ENCODE results near the gene MITF.

MITF gene

DNA sequence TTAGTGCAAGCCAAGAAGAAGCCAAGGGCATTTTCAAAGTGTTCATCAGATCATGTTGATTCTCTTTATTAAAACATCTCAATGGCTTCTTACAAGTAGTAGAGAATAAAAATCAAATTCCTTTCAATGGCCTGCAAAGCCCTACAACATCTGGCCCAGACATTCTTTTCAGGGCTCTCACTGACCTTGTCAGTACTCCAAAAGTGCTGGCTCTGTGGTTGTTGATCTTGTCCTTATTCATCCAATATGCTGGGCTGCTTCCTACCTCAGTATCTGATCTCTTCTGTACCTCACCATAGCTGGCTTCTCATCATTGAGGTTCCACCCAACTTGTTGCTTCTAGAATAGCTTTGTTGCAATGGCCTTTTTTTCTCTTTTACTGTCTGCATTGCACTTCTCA lies 186.2 kb downstream of the MITF start:
- DNase-seq = no peak

GRCh38 chr3:69926385-69926784 lies 187.1 kb downstream of the MITF start:
- no peak for DNase-seq

- DNase-seq = no peak
These were observed 188.3 kb downstream of the MITF start for GRCh38 chr3:69927571-69927970.

DNA sequence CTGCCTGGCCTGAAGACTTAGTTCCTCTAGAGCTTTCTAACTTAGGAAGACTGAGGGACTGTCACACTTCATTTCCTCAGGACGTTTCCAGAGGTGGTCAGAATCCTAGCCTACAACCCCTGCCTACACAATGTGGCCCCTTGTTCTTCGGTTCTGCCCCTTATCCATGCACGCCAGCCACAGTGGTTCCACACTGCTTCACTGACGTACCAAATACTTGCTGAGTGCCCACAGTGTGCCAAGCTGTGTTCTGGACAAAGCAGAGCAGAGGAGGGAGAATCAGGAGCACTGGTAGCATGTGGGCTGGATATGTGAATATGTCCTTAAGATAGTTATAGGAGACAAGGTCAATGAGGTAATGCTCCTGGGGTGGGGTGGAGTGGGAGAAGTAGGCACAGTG lies 189.8 kb downstream of the MITF start:
- no peak for DNase-seq

GRCh38 chr3:69930564-69930963 lies 191.3 kb downstream of the MITF start:
- DNase-seq = no peak

DNA sequence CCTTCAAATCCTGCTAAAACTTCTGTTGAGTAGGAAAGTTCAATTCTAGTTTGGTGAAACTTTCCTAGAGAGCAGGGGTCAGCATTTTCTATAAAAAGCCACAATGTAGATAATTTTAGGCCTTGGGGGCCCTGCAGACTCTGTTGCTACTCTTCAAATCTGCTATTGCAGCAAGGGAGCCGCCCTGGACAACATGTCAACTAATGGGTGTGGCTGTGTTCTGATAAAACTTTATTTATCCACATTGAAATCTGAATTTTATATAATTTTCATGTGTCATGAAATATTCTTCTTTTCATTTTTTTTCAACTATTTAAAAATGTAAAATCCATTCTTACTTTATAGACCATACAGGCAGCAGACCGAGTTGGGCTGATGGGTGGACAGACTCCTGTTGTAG lies 192.8 kb downstream of the MITF start:
- DNase-seq = no peak

DNA sequence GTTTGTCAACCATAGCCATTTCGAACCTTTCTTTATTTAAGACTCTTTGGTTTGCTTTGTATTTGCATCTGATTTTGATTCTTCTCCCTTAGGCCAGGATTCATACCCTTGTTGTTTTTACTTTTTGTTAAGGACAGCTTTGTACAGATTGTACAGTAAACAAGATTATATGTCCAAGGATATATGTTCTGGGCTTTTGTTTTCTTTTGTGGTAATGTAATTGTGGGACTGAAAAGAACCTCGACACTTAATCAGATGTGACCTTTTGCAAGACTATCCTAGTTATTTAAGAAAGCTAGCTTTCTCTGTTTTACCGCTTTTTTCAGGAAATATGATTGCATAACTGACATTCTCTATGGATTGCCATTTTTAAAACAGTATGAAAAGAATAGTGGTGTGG lies 193.2 kb downstream of the MITF start:
- no peak for DNase-seq

DNA sequence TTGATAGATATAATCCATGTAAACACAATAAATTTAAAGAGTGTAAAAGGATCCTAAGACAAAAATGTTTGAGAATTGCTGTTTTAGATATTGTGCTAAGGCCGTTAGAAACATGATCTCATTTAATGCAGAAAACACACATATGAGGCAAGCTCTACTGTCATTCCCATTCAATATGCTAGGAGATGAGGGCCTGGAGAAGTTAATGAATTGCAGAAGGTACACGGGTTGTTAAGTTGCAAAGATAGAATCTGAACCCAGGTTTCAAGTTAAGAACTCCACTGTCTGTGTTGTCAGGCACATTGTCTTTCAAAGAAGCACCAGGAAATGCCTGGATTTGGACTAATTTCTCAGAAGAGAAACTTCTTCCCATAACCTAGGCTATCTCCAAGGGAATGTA lies 195.1 kb downstream of the MITF start:
- no peak for DNase-seq

DNA sequence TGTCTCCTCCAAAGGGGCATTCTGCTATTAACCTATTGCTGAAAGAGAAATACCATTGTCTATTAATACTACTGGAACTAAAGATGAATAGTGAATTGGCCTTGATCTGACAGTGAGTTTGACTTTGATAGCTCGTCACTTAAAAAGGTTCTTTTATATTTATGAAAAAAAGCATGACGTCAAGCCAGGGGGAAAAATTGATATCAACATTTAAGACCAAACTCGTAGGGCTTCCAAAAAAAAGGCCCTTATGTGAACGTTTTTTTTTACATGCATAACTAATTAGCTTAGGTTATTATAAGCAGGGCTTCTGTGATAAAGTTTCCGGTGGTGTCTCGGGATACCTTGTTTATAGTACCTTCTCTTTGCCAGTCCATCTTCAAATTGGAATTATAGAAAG lies 197.0 kb downstream of the MITF start:
- no peak for DNase-seq

- no peak for DNase-seq
These were observed 198.8 kb downstream of the MITF start for GRCh38 chr3:69938061-69938460.

DNA sequence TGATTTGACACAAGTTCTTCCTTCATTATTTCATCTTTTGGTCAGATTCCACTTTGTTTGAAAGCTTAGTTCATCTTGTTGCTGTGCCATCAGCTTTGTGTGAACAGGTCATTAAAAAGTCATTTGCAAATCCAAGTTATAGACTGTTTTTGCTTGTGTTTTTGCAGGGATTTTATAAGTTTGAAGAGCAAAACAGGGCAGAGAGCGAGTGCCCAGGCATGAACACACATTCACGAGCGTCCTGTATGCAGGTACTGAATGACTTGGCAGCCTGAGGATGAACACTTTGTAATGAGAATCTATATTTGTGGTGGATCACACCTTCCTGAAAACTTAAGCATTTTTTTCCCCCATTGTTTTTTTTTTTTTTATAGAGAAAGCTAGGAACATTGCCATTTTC lies 199.7 kb downstream of the MITF start:
- no peak for DNase-seq

- peak; percentile 20 for DNase-seq
These were observed 201.8 kb downstream of the MITF start for GRCh38 chr3:69941037-69941436.

DNA sequence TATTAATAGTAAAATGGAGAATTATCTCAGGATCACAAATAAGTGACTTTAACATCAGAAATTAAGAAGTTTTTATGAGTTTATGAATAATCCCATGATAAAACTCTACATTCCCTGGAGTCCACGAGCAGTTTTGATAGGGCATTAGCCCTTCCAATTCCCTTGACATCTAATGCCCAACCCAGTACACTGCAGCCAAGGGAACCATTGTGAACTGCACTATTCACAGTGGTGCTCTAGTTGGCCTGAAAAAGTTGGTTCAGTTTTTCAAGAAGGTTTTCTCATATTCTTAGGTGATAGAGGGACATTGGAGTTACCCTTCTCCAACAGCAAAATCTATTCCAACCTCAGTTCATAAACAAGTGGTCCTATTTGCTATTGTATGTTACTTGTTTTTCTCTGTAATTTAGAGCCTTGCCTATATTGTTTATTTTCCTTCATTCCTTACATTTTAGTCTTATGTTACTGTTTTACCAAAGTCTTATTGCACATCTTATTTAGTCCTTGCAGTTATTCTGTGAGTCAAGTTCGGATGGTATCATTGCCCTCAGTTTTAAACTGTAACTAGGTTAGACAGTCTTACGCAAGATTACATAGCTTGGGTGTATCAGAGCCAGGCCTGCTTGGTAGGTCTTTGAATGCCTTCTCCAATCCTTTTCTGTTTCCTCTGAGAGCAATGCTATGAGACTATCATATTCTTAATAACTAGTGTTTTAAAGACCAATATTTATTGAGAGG lies 202.3 kb downstream of the MITF start:
- DNase-seq = no peak

DNA sequence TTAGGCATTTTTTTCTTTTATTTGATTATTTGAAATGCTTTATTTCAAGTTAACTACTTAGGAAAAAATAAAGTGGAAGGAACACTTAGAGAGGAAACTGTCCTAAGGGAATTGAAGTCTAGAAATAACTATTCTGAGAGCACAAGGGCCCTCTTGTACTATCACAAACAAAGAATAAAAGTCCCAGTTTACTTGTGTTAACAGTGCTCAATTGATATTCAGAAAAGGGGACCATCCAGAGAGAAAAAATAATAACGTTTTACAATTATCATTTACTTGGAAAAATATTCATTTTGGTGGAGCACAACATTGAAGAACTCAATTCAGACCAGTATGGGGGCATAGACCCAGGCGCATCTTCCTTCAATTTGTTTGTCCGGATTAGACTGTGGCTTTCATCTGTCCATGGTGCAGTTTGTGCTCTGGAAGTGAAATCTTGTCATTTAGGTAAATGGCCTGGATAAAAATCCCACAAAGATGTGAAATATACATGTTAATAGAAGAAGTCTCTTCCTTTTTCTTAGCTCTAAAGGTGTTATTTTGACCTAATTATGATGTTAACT lies 205.7 kb downstream of the MITF start:
- no peak for DNase-seq

DNA sequence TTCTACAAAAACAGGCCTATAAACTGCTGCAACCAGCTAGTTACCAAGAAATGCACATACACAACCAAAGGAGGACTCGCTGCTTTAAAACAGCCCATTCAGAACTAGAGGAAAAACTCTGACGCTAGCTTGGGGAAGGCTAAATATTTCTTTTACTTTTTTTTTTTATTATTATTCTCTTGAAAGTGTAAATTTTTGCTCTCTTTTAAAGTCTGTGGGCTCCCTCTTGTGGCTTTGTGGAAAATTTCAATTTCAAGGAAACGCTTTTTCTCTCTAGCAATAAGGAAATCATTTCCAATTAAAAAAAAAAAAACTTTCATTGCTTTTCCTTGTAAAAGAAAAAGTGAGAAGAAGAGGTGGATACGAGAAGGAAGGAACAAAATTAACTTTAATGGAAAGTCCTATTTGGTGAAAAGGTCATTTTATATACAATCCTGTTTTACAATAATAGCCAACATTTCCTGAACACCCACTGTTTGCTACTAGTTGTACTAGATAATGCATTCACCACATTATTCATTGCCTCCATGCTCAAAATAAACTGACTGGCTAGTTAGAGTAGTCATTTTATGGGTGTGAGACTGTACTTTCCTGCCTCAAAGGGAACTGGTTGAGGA lies 209.1 kb downstream of the MITF start:
- peak; percentile 62 for DNase-seq

- DNase-seq = no peak
These were observed 212.4 kb downstream of the MITF start for GRCh38 chr3:69951616-69952015.

- no peak for DNase-seq
These were observed 220.3 kb downstream of the MITF start for GRCh38 chr3:69959581-69959980.

- DNase-seq = peak; percentile 41
These were observed 222.6 kb downstream of the MITF start for GRCh38 chr3:69961706-69962439.

DNA sequence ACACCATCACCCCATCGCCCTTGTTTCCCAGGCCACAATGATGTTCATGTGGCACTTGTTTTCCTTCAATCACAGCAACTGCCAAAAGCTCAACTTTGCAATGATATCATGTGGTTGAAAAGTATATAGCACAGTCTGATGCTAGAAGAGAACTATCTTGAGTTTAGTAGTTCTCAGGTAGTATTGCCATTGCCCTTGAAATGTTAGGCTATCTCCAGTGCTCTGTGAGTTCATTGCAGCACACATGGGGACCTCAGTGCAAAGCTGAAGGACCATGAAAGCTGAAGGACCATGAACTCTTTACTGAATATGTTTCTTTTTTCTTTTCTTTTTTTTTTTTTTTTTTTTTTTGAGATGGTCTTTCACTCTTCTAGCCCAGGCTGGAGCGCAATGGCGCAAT lies 224.4 kb downstream of the MITF start:
- no peak for DNase-seq

DNA sequence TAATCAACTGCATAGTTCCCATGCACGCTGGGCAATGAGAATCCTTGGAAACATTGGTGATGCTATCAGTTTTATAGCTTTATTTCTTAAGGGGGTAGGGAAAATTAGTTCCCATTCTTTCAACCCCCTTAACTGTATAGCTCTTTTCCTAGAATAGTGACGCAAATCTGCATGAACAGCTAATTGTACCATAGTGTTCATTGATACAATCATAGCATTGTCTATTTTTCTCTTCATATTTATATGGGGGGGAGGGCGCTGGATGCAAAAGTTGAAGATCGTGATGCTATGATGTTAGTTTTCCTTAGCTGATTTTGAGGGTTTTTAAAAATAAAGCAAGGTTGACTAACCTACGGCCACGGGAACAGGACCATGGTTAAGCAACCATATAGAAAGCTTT lies 227.9 kb downstream of the MITF start:
- DNase-seq = no peak

- peak; percentile 51 for DNase-seq
These were observed 231.6 kb downstream of the MITF start for GRCh38 chr3:69970827-69971226.

DNA sequence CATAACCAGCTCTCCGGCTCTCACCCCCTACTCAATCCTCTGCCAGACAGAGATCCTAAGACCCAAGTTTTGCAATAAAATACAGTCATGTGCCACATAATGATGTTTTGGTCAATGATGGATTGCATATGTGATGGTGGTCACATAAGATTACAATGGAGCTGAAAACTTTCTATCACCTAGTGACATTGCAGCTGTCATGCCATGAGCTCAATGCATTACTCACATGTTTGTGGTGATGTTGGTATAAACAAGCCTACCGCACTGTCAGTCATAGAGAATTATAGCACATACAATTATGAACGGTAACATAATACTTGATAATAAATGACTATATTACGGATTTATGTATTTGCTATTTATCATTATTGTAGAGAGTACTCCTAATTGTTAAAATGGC lies 233.4 kb downstream of the MITF start:
- no peak for DNase-seq

- no peak for DNase-seq
These were observed 236.8 kb downstream of the MITF start for GRCh38 chr3:69976021-69976420.

All from suppressor macrophage treated with lipopolysaccharide for 4 hours (primary cell).